ENCODE measurements around the gene MTHFD1L.

- TF ChIP-seq, protein P1, sequence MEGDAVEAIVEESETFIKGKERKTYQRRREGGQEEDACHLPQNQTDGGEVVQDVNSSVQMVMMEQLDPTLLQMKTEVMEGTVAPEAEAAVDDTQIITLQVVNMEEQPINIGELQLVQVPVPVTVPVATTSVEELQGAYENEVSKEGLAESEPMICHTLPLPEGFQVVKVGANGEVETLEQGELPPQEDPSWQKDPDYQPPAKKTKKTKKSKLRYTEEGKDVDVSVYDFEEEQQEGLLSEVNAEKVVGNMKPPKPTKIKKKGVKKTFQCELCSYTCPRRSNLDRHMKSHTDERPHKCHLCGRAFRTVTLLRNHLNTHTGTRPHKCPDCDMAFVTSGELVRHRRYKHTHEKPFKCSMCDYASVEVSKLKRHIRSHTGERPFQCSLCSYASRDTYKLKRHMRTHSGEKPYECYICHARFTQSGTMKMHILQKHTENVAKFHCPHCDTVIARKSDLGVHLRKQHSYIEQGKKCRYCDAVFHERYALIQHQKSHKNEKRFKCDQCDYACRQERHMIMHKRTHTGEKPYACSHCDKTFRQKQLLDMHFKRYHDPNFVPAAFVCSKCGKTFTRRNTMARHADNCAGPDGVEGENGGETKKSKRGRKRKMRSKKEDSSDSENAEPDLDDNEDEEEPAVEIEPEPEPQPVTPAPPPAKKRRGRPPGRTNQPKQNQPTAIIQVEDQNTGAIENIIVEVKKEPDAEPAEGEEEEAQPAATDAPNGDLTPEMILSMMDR (IDR thresholded peaks at IDR 0.05), result no peak
- TF ChIP-seq PBX3 (IDR thresholded peaks at IDR 0.05) (no peak), JUN (IDR thresholded peaks at IDR 0.05) (no peak), KDM1A (IDR thresholded peaks at IDR 0.05; ENCODE audit: low read depth) (no peak), REST (IDR thresholded peaks at IDR 0.05) (no peak), POLR2A (IDR thresholded peaks at IDR 0.05; ENCODE audit: low read length) (no peak), SMC3 (IDR thresholded peaks at IDR 0.05) (no peak), RAD21 (conservative IDR thresholded peaks at IDR 0.05 in 1 of 2, IDR thresholded peaks at IDR 0.05 in 1 of 2) (no peak), CEBPB (IDR thresholded peaks at IDR 0.05) (no peak), EP300 (IDR thresholded peaks at IDR 0.05) (no peak)
Observed at GRCh38 chr6:150866991-150867501, 1.5 kb downstream of the MTHFD1L start.
